Regular cardiac myocyte (primary cell): ENCODE measurements around the gene PHACTR2. TPM values are rescaled to one million over a fixed set of nuclear protein-coding genes. Genes with fewer than 3 reads are reported as not detected.

Experiments
- total RNA-seq: library from RNA; depleted of rRNA; stranded (reverse); fragments of >200 nt; gene quantifications from 2 replicates; pipeline ENCODE4 v1.2.3, GENCODE V29; 2014

PHACTR2 gene
- total RNA-seq: 60.6 and 73.9 TPM in 2 replicates

GRCh38 chr6:143677891-143678791 lies at the start of gene PHACTR2:
PHACTR2 (plus strand) TSS chr6:143677965; CDS start chr6:143678164, 199 bp downstream.

GRCh38 chr6:143842902-143843676 lies 165.3 kb downstream of the PHACTR2 start, which contains the start of gene LTV1:
LTV1 (plus strand) TSS chr6:143843338; CDS start chr6:143843478, 140 bp downstream.

GRCh38 chr6:143864234-143864633 lies 186.5 kb downstream of the PHACTR2 start, which contains the start of gene ZC2HC1B:
ZC2HC1B (plus strand) TSS chr6:143864474; CDS start chr6:143864540, 66 bp downstream.

Other genes starting within 250 kb of the PHACTR2 start
- gene ADAT2, start 227.3 kb upstream of the PHACTR2 start, total RNA-seq: 2.3 and 3.5 TPM in 2 replicates
- gene PEX3, start 227.2 kb upstream of the PHACTR2 start, total RNA-seq: 20.9 and 22.2 TPM in 2 replicates
- gene FUCA2, start 166.2 kb upstream of the PHACTR2 start, total RNA-seq: 37.8 and 39.7 TPM in 2 replicates
- 16.1 and 36.0 TPM in 2 replicates for gene LTV1, start 165.4 kb downstream of the PHACTR2 start, total RNA-seq
- gene ZC2HC1B, start 186.5 kb downstream of the PHACTR2 start, total RNA-seq: not detected in 2 replicates